Neural crest cell (in vitro differentiated cells): ENCODE data around the gene ADRM1. TPM values are rescaled to one million over a fixed set of nuclear protein-coding genes. Genes with fewer than 3 reads are reported as not detected.

Experiments
- DNase-seq: peaks from one replicate; pipeline ENCODE4 v3.0.0; 2021; ENCODE audit warnings: low read depth, mixed read lengths, low spot score
- H3K27ac Mint-ChIP-seq: one replicate; pipeline ENCODE4 v1.8.0; 2021; ENCODE audit warnings: mild to moderate bottlenecking, mixed read lengths; ENCODE audit not compliant: unreplicated experiment
- H3K27me3 Mint-ChIP-seq: 2 replicates; pipeline ENCODE4 v1.8.0; 2021; ENCODE audit warnings: low read depth, mild to moderate bottlenecking, mixed read lengths
- H3K36me3 Mint-ChIP-seq: 2 replicates; pipeline ENCODE4 v1.8.0; 2021; ENCODE audit warnings: low read depth, mild to moderate bottlenecking, mixed read lengths
- H3K4me1 Mint-ChIP-seq: 2 replicates; pipeline ENCODE4 v1.8.0; 2021; ENCODE audit warnings: mixed read lengths
- H3K4me3 Mint-ChIP-seq: one replicate; pipeline ENCODE4 v1.8.0; 2021; ENCODE audit warnings: mild to moderate bottlenecking, mixed read lengths
- H3K9me3 Mint-ChIP-seq: 2 replicates; pipeline ENCODE4 v1.8.0; 2021; ENCODE audit warnings: mixed read lengths
- CTCF ChIP-seq: fragments of 200-600 bp; sonication (generic); conservative IDR thresholded peaks from 2 replicates; pipeline ENCODE4 v1.5.0; 2021; ENCODE audit warnings: antibody characterized with exemption, mild to moderate bottlenecking
- total RNA-seq: library from RNA; stranded (reverse); gene quantifications from 2 replicates; pipeline ENCODE4 v1.2.1, GENCODE V29; 2021

ADRM1 gene
- total RNA-seq, 1 donor from 2014 or later, result 98.8 TPM

GRCh38 chr20:62313021-62313420 is 10.2 kb downstream of the ADRM1 start:
- Mint-ChIP-seq H3K27ac (no peak overlapping the region), H3K4me3 (no peak overlapping the region), H3K36me3 (no peaks in the 10 kb centered on the region), H3K4me1 (no peaks in the 10 kb centered on the region), H3K27me3 (no peaks in the 10 kb centered on the region), H3K9me3 (no peaks in the 10 kb centered on the region)
- no peak for TF ChIP-seq CTCF
- no peak for DNase-seq

GRCh38 chr20:62313460-62314338 is 10.9 kb downstream of the ADRM1 start:
- TF ChIP-seq CTCF, result no peak
- no peak overlapping the region for H3K27ac Mint-ChIP-seq
- no peak overlapping the region for H3K4me3 Mint-ChIP-seq
- no peaks in the 10 kb centered on the region for H3K27me3 Mint-ChIP-seq
- DNase-seq, result no peak
- H3K4me1 Mint-ChIP-seq, result no peaks in the 10 kb centered on the region
- no peaks in the 10 kb centered on the region for H3K36me3 Mint-ChIP-seq
- no peaks in the 10 kb centered on the region for H3K9me3 Mint-ChIP-seq

GRCh38 chr20:62314339-62314638 is 11.5 kb downstream of the ADRM1 start:
- Mint-ChIP-seq H3K27ac (no peak overlapping the region), H3K9me3 (no peaks in the 10 kb centered on the region), H3K27me3 (no peaks in the 10 kb centered on the region), H3K36me3 (no peaks in the 10 kb centered on the region), H3K4me3 (no peak overlapping the region), H3K4me1 (no peaks in the 10 kb centered on the region)
- no peak for TF ChIP-seq CTCF
- DNase-seq, result no peak

GRCh38 chr20:62314711-62315302 is 12.0 kb downstream of the ADRM1 start:
- H3K4me1 Mint-ChIP-seq, result no peaks in the 10 kb centered on the region
- H3K27ac Mint-ChIP-seq, result no peak overlapping the region
- DNase-seq, result no peak
- no peak for TF ChIP-seq CTCF
- no peaks in the 10 kb centered on the region for H3K36me3 Mint-ChIP-seq
- H3K4me3 Mint-ChIP-seq, result no peak overlapping the region
- H3K27me3 Mint-ChIP-seq, result no peaks in the 10 kb centered on the region
- H3K9me3 Mint-ChIP-seq, result no peaks in the 10 kb centered on the region

GRCh38 chr20:62315773-62316172 is 13.0 kb downstream of the ADRM1 start:
- Mint-ChIP-seq H3K27me3 (no peaks in the 10 kb centered on the region), H3K36me3 (no peaks in the 10 kb centered on the region), H3K27ac (no peak overlapping the region), H3K4me1 (no peaks in the 10 kb centered on the region), H3K9me3 (no peaks in the 10 kb centered on the region), H3K4me3 (no peak overlapping the region)
- DNase-seq, result no peak
- TF ChIP-seq CTCF, result no peak
